Sigmoid colon (tissue), 4 donors: ENCODE measurements around the gene NUCKS1.
A peak's percentile ranks its signal among the peaks of the same experiment; 100 is the strongest.

Source experiments
- CTCF ChIP-seq, 4 experiments: fragments of 450-650 bp in 3 of 4; fragments of 200-600 bp in 1 of 4; IDR thresholded peaks; one replicate each; pipeline ENCODE4 v1.5.1; 2016 to 2019; ENCODE audit warnings: antibody characterized with exemption in 4 of 4, mild to moderate bottlenecking in 3 of 4, moderate library complexity in 2 of 4
- POLR2A ChIP-seq, 2 donors: fragments of 450-650 bp; IDR thresholded peaks; one replicate each; pipeline ENCODE4 v1.6.1; 2016; ENCODE audit warnings: antibody characterized with exemption in 2 of 2, mild to moderate bottlenecking in 2 of 2, moderate library complexity in 2 of 2
- POLR2AphosphoS5 ChIP-seq, 4 donors: sonication (generic); formaldehyde crosslinking; IDR thresholded peaks; one replicate each; pipeline ENCODE4 v1.6.1; 2017; ENCODE audit warnings: antibody characterized with exemption in 4 of 4

GRCh38 chr1:205775015-205775716 is 25.2 kb upstream of the NUCKS1 start, which contains the start of gene RAB29:
- no peak for TF ChIP-seq CTCF (IDR thresholded peaks at IDR 0.05)
- peak; percentile 59 to 85 (median 72) for TF ChIP-seq POLR2AphosphoS5 (IDR thresholded peaks at IDR 0.05)
- peak in 1 of 2 donors; percentile 44 for TF ChIP-seq POLR2A (IDR thresholded peaks at IDR 0.05)
